Neural progenitor cell (in vitro differentiated cells): ENCODE data around the gene ZNF667. TPM values are rescaled to one million over a fixed set of nuclear protein-coding genes. Genes with fewer than 3 reads are reported as not detected.

Source experiments
- DNase-seq: peaks from one replicate; pipeline ENCODE4 v3.0.0-alpha.2; 2016; ENCODE audit warnings: low spot score
- H2AFZ ChIP-seq: fragments of 200-600 bp; sonication (generic); replicated peaks from 2 replicates; pipeline ENCODE4 v1.6.1; 2016; ENCODE audit warnings: antibody characterized with exemption
- H3F3A ChIP-seq: fragments of 200-600 bp; sonication (generic); 2 replicates; pipeline ENCODE4 v1.6.1; 2016; ENCODE audit warnings: antibody characterized with exemption, low read depth
- H3K27ac ChIP-seq: fragments of 200-600 bp; sonication (generic); 2 replicates; pipeline ENCODE4 v1.5.1; 2016; ENCODE audit warnings: mild to moderate bottlenecking
- H3K27me3 ChIP-seq: fragments of 200-600 bp; sonication (generic); 2 replicates; pipeline ENCODE4 v1.6.1; 2016; ENCODE audit warnings: mild to moderate bottlenecking, moderate library complexity
- H3K36me3 ChIP-seq: fragments of 200-600 bp; sonication (generic); 2 replicates; pipeline ENCODE4 v1.5.1; 2016
- H3K4me1 ChIP-seq: fragments of 200-600 bp; sonication (generic); 2 replicates; pipeline ENCODE4 v1.6.1; 2016; ENCODE audit warnings: mixed run types
- H3K4me2 ChIP-seq: fragments of 200-600 bp; sonication (generic); 2 replicates; pipeline ENCODE4 v1.6.1; 2016
- H3K4me3 ChIP-seq: fragments of 200-600 bp; sonication (generic); 2 replicates; pipeline ENCODE4 v1.5.1; 2016
- H3K79me2 ChIP-seq: fragments of 200-600 bp; sonication (generic); 2 replicates; pipeline ENCODE4 v1.6.1; 2016; ENCODE audit warnings: low read depth
- H3K9ac ChIP-seq: fragments of 200-600 bp; sonication (generic); 2 replicates; pipeline ENCODE4 v1.6.1; 2016
- H3K9me3 ChIP-seq: fragments of 200-600 bp; sonication (generic); 2 replicates; pipeline ENCODE4 v1.5.1; 2016; ENCODE audit warnings: low read depth
- H4K20me1 ChIP-seq: fragments of 200-600 bp; sonication (generic); 2 replicates; pipeline ENCODE4 v1.6.1; 2016; ENCODE audit warnings: low read depth
- H3K27ac Mint-ChIP-seq: 3 replicates; pipeline ENCODE4 v1.8.0; 2021; ENCODE audit warnings: mixed read lengths
- H3K27me3 Mint-ChIP-seq: 2 replicates; pipeline ENCODE4 v1.8.0; 2022; ENCODE audit warnings: low read depth, mild to moderate bottlenecking, inconsistent platforms, moderate library complexity, mixed read lengths; ENCODE audit not compliant: insufficient read depth
- H3K36me3 Mint-ChIP-seq: 3 replicates; pipeline ENCODE4 v1.8.0; 2021; ENCODE audit warnings: mixed read lengths
- H3K4me1 Mint-ChIP-seq: 3 replicates; pipeline ENCODE4 v1.8.0; 2021; ENCODE audit warnings: mixed read lengths
- H3K4me3 Mint-ChIP-seq: 3 replicates; pipeline ENCODE4 v1.8.0; 2021; ENCODE audit warnings: mild to moderate bottlenecking, moderate library complexity, mixed read lengths
- H3K9me3 Mint-ChIP-seq: 3 replicates; pipeline ENCODE4 v1.8.0; 2020; ENCODE audit warnings: mixed read lengths
- EZH2 ChIP-seq: fragments of 200-600 bp; sonication (generic); IDR thresholded peaks from 2 replicates; pipeline ENCODE4 v1.6.1; 2017; ENCODE audit warnings: antibody characterized with exemption, mild to moderate bottlenecking, moderate library complexity
- EZH2phosphoT487 ChIP-seq: fragments of 200-600 bp; sonication (generic); IDR thresholded peaks from 2 replicates; pipeline ENCODE4 v1.6.1; 2017; ENCODE audit warnings: antibody characterized with exemption
- total RNA-seq: library from RNA; depleted of rRNA; stranded (reverse); fragments of >200 nt; gene quantifications from 2 replicates; pipeline ENCODE4 v1.2.3, GENCODE V29; 2015; ENCODE audit warnings: low replicate concordance
- TF ChIP-seq, protein P1 (sequence below): fragments of 200-600 bp; sonication (generic); IDR thresholded peaks from 2 replicates; pipeline ENCODE4 v1.5.1; 2017; ENCODE audit warnings: antibody characterized with exemption, mild to moderate bottlenecking

The ZNF667 gene
- total RNA-seq, 1 donor from 2014 or later: 8.0 TPM

- H3K4me2 ChIP-seq: peak within 1 kb of the TSS; percentile 75
- Mint-ChIP-seq H3K36me3 (no peaks in the 10 kb centered on the region), H3K27me3 (no peaks in the 10 kb centered on the region), H3K4me3 (no peak within 1 kb of the TSS), H3K4me1 (no peaks in the 10 kb centered on the region), H3K27ac (no peak within 1 kb of the TSS), H3K9me3 (peaks cover 18% of the 10 kb centered on the region)
- TF ChIP-seq EZH2phosphoT487 (no peak), EZH2 (no peak)
- TF ChIP-seq, protein P1, sequence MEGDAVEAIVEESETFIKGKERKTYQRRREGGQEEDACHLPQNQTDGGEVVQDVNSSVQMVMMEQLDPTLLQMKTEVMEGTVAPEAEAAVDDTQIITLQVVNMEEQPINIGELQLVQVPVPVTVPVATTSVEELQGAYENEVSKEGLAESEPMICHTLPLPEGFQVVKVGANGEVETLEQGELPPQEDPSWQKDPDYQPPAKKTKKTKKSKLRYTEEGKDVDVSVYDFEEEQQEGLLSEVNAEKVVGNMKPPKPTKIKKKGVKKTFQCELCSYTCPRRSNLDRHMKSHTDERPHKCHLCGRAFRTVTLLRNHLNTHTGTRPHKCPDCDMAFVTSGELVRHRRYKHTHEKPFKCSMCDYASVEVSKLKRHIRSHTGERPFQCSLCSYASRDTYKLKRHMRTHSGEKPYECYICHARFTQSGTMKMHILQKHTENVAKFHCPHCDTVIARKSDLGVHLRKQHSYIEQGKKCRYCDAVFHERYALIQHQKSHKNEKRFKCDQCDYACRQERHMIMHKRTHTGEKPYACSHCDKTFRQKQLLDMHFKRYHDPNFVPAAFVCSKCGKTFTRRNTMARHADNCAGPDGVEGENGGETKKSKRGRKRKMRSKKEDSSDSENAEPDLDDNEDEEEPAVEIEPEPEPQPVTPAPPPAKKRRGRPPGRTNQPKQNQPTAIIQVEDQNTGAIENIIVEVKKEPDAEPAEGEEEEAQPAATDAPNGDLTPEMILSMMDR: no peak
- H3K36me3 ChIP-seq: peaks cover 1% of the 10 kb centered on the region
- no peaks in the 10 kb centered on the region for H3K79me2 ChIP-seq
- H3K9me3 ChIP-seq: peaks cover 1% of the 10 kb centered on the region
- peak within 1 kb of the TSS; percentile 85 for H3K27ac ChIP-seq
- no peaks in the 10 kb centered on the region for H4K20me1 ChIP-seq
- no peaks in the 10 kb centered on the region for H3F3A ChIP-seq
- no peaks in the 10 kb centered on the region for H3K27me3 ChIP-seq
- H3K9ac ChIP-seq: peak within 1 kb of the TSS; percentile 62
- H3K4me3 ChIP-seq: peak within 1 kb of the TSS; percentile 85
- peak within 1 kb of the TSS; percentile 92 for H2AFZ ChIP-seq
- H3K4me1 ChIP-seq: no peaks in the 10 kb centered on the region
- peak; percentile 96 for DNase-seq
Observed at GRCh38 chr19:56507446-56508289, 30.5 kb upstream of the ZNF667 start, which contains the start of gene ZNF471. ZNF471 (plus strand) TSS chr19:56507855; CDS start chr19:56511572, 3,717 bp downstream.

DNA sequence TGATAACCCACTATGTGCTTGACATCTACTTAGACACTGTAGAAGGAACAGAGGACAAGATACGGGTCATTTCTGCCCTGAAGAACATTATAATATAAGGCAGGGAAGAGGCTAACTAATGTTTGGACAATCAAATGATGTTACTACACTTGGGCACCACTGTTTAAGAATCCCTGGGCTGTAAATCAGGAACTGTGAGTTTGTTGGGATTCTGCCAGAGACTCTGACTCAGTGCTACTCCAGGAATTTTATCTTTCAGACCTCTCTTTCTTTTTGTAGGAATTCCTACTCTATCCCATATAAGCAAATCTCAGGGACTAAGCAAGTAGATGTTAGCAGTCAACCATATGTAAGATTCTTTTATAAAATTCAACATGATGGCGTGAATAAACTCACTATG, 27.4 kb upstream of the ZNF667 start:
- no peaks in the 10 kb centered on the region for H3K36me3 ChIP-seq
- Mint-ChIP-seq H3K9me3 (peaks cover 36% of the 10 kb centered on the region), H3K4me3 (no peak overlapping the region), H3K27ac (no peak overlapping the region), H3K27me3 (no peaks in the 10 kb centered on the region), H3K36me3 (no peaks in the 10 kb centered on the region), H3K4me1 (no peaks in the 10 kb centered on the region)
- no peaks in the 10 kb centered on the region for H4K20me1 ChIP-seq
- no peaks in the 10 kb centered on the region for H3F3A ChIP-seq
- no peak overlapping the region for H2AFZ ChIP-seq
- no peaks in the 10 kb centered on the region for H3K79me2 ChIP-seq
- H3K4me1 ChIP-seq: no peaks in the 10 kb centered on the region
- H3K9me3 ChIP-seq: no peaks in the 10 kb centered on the region
- TF ChIP-seq, protein P1: no peak
- TF ChIP-seq EZH2phosphoT487: no peak
- no peak overlapping the region for H3K9ac ChIP-seq
- no peak overlapping the region for H3K4me2 ChIP-seq
- no peak overlapping the region for H3K4me3 ChIP-seq
- H3K27me3 ChIP-seq: no peaks in the 10 kb centered on the region
- H3K27ac ChIP-seq: no peak overlapping the region
- DNase-seq: no peak

GRCh38 chr19:56491399-56491798, 14.3 kb upstream of the ZNF667 start:
- no peaks in the 10 kb centered on the region for H3K4me1 Mint-ChIP-seq
- Histone ChIP-seq H3K36me3 (no peaks in the 10 kb centered on the region), H3K9me3 (peaks cover 3% of the 10 kb centered on the region), H3K9ac (no peak overlapping the region), H3F3A (no peaks in the 10 kb centered on the region), H2AFZ (no peak overlapping the region), H3K4me2 (no peak overlapping the region), H4K20me1 (no peaks in the 10 kb centered on the region), H3K4me3 (no peak overlapping the region), H3K27ac (no peak overlapping the region), H3K79me2 (peaks cover 31% of the 10 kb centered on the region), H3K27me3 (no peaks in the 10 kb centered on the region), H3K4me1 (no peaks in the 10 kb centered on the region)
- TF ChIP-seq EZH2phosphoT487 (no peak), EZH2 (no peak)
- TF ChIP-seq, protein P1: no peak
- no peak for DNase-seq
- no peak overlapping the region for H3K27ac Mint-ChIP-seq
- H3K27me3 Mint-ChIP-seq: no peaks in the 10 kb centered on the region
- peaks cover 48% of the 10 kb centered on the region for H3K9me3 Mint-ChIP-seq
- no peaks in the 10 kb centered on the region for H3K36me3 Mint-ChIP-seq
- H3K4me3 Mint-ChIP-seq: no peak overlapping the region
